ENCODE results near the gene N4BP2L2.
"Not testable (repeated sequence)": the region's sequence is repeated elsewhere in the genome, so short reads cannot be mapped to it uniquely, and the experiment has no call there.

N4BP2L2 gene

GRCh38 chr13:32538621-32539246 lies at the start of gene N4BP2L2:
TSS of gene N4BP2L2 (minus strand) at chr13:32538795. CDS start at chr13:32537027, 1,768 bp downstream.
- peak; percentile 96 to 97 for DNase-seq

DNA sequence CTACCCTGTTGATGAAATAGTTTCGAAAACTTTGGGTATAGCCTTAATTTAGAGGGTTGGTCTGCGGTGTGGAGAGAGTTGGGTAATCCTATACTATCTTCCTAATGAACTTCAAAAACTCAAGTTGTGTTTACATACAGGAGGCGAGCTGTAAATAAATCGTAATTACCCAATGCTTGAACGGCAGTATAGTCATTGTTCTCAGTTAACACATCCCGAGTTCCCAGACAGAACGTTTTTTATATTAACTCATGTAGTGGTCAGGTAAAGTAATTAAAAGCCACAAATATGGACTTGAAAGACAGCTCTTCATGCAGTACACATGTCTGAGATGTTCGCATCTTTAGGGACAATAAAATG lies 49.2 kb upstream of the N4BP2L2 start:
- DNase-seq: no peak

GRCh38 chr13:32587011-32587810 lies 48.6 kb upstream of the N4BP2L2 start:
- peak; percentile 50 to 70 for DNase-seq

DNA sequence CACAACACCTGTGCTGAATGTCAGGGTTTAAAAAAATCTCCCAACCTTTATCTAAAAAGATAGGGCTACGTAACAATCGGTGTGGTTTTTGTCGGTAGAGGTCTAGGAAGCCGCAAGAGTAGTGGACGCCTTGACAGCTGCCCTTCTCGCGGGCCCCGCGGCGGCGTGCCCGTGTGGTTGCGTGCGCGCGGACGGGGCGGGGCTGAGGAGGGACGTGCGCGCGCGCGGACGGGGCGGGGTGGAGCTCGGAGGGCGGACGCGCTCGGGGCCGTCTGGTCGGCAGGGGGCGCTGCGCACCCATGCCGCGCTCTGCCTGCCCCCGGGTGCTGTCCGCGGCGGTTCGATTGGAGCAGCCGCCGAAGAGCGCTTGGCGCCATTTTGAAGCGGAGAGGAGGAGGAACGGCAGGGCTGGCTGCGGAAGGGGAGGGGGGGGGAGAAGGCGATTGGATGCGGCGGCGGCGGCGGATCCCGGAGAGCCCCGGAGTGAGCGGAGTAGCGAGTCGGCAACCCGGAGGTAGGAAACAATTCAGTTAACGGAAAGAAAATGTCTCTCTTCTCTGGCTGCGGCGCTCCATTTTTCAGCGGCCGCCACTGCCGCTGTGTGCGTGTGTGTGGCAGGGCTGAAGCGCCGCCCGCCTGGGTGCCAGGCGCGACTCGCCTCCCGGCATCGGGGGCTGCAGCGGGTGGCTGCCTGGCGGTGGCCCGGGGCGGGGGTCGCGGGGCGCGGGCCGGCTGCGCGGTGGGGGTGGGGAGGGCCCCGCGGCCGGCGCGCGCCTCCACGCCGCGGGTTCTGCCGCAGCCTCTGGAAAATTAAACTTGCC lies 47.7 kb upstream of the N4BP2L2 start, which contains the start of gene PDS5B:
Gene PDS5B, plus strand, starts transcription at position 373 of the 821 bp plus-strand sequence. CDS start 62,321 bp downstream, outside the sequence.
- peak; percentile 92 to 97 for DNase-seq

- no peak for DNase-seq
These were observed 47.0 kb upstream of the N4BP2L2 start for GRCh38 chr13:32585550-32586079.

DNA sequence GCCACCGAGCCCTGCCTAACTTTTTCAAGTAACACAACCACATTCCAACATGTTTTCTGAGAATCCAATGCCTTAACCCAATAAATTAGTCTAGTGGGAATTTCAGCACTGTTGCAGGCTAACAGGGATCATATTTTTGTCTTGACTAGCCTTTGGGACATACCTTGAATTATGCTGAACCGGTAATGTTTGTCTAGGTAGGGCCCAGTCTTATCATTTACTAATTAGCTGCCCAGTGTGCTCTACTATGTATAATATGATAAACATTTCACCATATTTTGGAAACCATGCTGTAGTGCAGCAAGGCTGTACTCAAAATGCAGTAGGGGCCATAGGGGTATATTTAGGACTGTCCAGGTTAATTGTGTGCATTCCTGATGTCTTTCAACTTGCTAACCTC lies 44.4 kb upstream of the N4BP2L2 start:
- DNase-seq: no peak

DNA sequence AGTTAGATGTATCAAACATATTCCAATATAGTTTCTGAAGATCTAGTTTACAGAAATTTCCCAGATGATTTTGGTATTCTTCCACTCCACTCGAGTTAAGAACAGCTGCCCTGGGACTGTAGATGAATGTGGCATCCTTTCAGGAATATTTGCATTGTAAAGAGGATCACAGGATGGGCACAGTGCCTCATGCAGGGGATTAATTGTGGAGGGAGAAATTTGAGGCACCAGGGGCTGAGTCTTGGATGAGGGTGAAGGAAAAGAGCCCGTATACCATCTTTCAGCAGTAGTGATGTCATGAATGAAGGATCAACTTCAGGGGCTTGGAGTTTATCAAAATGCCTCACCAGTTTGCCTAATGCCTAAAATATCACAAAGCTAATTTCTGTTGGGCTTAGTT lies 43.7 kb upstream of the N4BP2L2 start:
- no peak for DNase-seq

- no peak for DNase-seq
These were observed 42.7 kb upstream of the N4BP2L2 start for GRCh38 chr13:32581177-32581786.

- DNase-seq: no peak
These were observed 38.4 kb upstream of the N4BP2L2 start for GRCh38 chr13:32577032-32577431.

- not testable (repeated sequence) for DNase-seq
These were observed 37.1 kb upstream of the N4BP2L2 start for GRCh38 chr13:32575687-32576086.

DNA sequence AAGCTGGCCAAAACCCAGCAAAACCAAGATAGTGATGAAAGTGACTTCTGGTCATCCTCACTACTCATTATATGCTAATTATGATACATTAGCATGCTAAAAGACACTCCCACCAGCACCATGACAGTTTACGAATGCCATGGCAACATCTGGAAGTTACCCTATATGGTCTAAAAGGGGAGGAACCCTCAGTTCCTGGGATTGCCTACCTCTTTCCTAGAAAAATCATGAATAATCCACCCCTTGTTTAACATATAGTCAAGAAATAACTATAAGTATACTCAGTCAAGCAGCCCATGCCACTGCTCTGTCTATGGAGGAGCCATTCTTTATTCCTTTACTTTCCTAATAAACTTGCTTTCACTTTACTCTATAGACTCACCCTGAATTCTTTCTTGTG lies 22.2 kb upstream of the N4BP2L2 start:
- DNase-seq: not testable (repeated sequence)

- DNase-seq: no peak
These were observed 17.0 kb upstream of the N4BP2L2 start for GRCh38 chr13:32555613-32556012.

- DNase-seq: no peak
These were observed 15.1 kb upstream of the N4BP2L2 start for GRCh38 chr13:32553720-32554119.

- DNase-seq: no peak
These were observed 11.2 kb upstream of the N4BP2L2 start for GRCh38 chr13:32549788-32550187.

DNA sequence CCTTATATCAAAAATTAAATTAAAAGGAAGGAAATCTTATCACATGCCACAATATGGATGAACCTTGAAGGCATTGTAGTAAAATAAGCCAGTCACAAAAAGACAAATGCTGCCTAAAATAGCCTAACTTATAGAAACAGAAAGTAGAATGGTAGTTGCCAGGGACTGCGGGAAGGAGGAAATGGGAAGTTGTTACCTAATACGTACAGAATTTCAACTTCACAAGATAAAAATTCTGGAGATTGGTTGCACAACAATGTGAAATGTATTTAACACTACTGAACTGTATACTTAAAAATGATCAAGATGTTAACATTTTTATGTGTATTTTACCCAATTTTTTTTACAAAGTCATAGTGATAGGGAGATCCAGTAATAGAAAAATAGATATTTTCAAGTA lies 10.2 kb upstream of the N4BP2L2 start:
- DNase-seq: no peak

DNA sequence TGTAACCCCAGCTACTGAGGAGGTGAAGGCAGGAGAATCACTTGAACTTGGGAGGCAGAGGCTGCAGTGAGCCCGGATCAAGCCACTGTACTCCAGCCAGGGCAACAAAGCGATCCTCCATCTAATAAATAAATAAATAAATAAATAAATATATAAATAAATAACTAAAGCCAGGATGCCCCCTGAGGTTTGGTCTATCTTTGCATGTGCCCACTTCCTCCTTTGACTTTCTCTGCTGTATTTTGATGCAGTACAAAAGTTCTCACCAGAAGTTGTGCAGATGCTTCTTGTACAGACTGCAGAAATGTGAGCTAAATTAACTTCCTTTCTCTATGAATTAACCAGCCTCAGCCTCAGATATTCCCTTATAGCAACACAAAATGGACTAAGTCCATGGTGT lies 6.5 kb upstream of the N4BP2L2 start:
- no peak for DNase-seq

DNA sequence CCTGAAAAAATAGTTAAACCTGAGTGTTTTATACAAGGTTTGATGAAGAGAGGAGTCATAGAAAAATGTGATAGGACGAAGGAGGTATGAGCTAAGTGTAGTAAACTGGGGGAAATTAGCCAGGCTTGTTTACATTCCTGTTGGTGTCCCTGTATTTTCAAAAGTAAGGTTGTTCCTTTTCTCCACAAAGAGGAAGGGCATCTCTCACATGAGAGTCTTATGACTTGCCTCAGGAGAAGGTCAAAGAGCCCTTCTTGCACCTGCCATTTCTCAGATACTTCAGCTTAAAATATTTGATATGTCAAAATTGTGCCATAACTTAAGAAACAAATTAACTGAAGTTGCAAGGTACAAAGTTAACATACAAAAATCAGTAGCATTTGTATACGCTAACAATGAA lies 3.6 kb upstream of the N4BP2L2 start:
- DNase-seq: no peak

- no peak for DNase-seq
These were observed 413 bp downstream of the N4BP2L2 start for GRCh38 chr13:32538143-32538620.

GRCh38 chr13:32537580-32538142 lies 934 bp downstream of the N4BP2L2 start:
- DNase-seq: no peak

DNA sequence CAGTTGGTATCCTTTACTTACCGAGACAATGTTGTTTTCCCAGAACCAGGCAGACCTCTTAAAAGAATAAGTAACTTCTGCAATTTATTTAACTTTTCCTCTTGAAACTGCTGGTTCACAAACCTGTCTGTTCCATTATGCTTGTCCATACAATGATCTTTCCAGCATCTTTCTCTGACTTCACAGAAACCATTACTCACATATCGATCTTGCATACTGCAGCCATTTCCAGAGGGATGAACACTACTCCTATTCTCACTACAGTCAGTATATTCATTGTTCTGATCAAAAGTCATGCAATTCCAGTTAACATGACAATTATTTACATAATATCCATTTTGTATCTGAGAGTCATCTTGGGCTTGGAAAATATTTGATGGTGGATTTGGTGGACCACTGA lies 2.8 kb downstream of the N4BP2L2 start:
- no peak for DNase-seq

GRCh38 chr13:32535115-32535514 lies 3.5 kb downstream of the N4BP2L2 start:
- no peak for DNase-seq

GRCh38 chr13:32530841-32531253 lies 7.7 kb downstream of the N4BP2L2 start:
- no peak for DNase-seq

Data from NCI-H1930 (cell line).